ENCODE measurements around the gene GEMIN7. TPM values are rescaled to one million over a fixed set of nuclear protein-coding genes. Genes with fewer than 3 reads are reported as not detected.

GEMIN7 gene
- total and polyA plus RNA-seq, 2 experiments from 2014 or later: 49.6 to 90.5 TPM

GRCh38 chr19:45063851-45064801, 14.9 kb upstream of the GEMIN7 start:
- Histone ChIP-seq H3F3A (replicated peaks; ENCODE audit: low read depth) (peaks cover 3% of the 10 kb centered on the region; the same call in 1 of the 2 replicates), H3K27ac (ENCODE audit: low read depth) (no peak overlapping the region), H3K4me1 (ENCODE audit: insufficient read depth) (no peaks in the 10 kb centered on the region), H3K36me3 (ENCODE audit: insufficient read depth) (peaks cover 21% of the 10 kb centered on the region), H3K27me3 (ENCODE audit: insufficient read depth) (no peaks in the 10 kb centered on the region), H3K79me2 (replicated peaks; ENCODE audit: insufficient read depth) (peaks cover 8% of the 10 kb centered on the region; the same call in 1 of the 2 replicates), H3K9me2 (ENCODE audit: insufficient read depth) (no peaks in the 10 kb centered on the region), H3K4me2 (no peak overlapping the region), H3K4me3 (no peak overlapping the region), H4K20me1 (replicated peaks; ENCODE audit: insufficient read depth) (peaks cover 12% of the 10 kb centered on the region; the same call in 1 of the 2 replicates), H2AFZ (no peak overlapping the region)
- H3K4me3 Mint-ChIP-seq: no peak overlapping the region
- no peaks in the 10 kb centered on the region for H3K9me3 Mint-ChIP-seq
- H3K27me3 Mint-ChIP-seq (ENCODE audit: insufficient read depth, low read depth, poor library complexity): peaks cover 15% of the 10 kb centered on the region
- TF ChIP-seq STAT1 (IDR thresholded peaks at IDR 0.05; ENCODE audit: unreplicated experiment) (no peak), EZH2 (IDR thresholded peaks at IDR 0.05; ENCODE audit: low read depth, unreplicated experiment) (no peak), CREB1 (CRISPR knock-in tag; IDR thresholded peaks at IDR 0.05; ENCODE audit: low read depth) (no peak), ZNF114 (CRISPR knock-in tag; IDR thresholded peaks at IDR 0.05) (no peak), REST (IDR thresholded peaks at IDR 0.05; ENCODE audit: unreplicated experiment) (no peak), ZNF331 (CRISPR knock-in tag; IDR thresholded peaks at IDR 0.05; ENCODE audit: low read depth) (no peak), EZH2phosphoT487 (IDR thresholded peaks at IDR 0.05; ENCODE audit: unreplicated experiment) (no peak), ZNF462 (CRISPR knock-in tag; IDR thresholded peaks at IDR 0.05) (no peak), POLR2AphosphoS5 (IDR thresholded peaks at IDR 0.05; ENCODE audit: low read depth) (no peak), NANOG (IDR thresholded peaks at IDR 0.05; ENCODE audit: borderline replicate concordance) (no peak), JUNB (IDR thresholded peaks at IDR 0.05; ENCODE audit: unreplicated experiment) (no peak), CTCF (conservative IDR thresholded peaks at IDR 0.05; ENCODE audit: low read depth in 2 of 2) (no peak)
- TF ChIP-seq, protein P1, sequence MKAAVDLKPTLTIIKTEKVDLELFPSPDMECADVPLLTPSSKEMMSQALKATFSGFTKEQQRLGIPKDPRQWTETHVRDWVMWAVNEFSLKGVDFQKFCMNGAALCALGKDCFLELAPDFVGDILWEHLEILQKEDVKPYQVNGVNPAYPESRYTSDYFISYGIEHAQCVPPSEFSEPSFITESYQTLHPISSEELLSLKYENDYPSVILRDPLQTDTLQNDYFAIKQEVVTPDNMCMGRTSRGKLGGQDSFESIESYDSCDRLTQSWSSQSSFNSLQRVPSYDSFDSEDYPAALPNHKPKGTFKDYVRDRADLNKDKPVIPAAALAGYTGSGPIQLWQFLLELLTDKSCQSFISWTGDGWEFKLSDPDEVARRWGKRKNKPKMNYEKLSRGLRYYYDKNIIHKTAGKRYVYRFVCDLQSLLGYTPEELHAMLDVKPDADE (IDR thresholded peaks at IDR 0.05): no peak
- H3K36me3 Mint-ChIP-seq (ENCODE audit: low read depth): peaks cover 70% of the 10 kb centered on the region
- ATAC-seq (no peak), DNase-seq (ENCODE audit: low spot score) (no peak)
- H3K4me1 Mint-ChIP-seq: peaks cover 6% of the 10 kb centered on the region
- H3K27ac Mint-ChIP-seq: no peak overlapping the region

Data from GM23338 (cell line).